Activated T-cell treated with anti-CD3 and anti-CD28 coated beads for 1 hour (primary cell): ENCODE data around the gene COL8A1.
"Not testable (repeated sequence)": the region's sequence is repeated elsewhere in the genome, so short reads cannot be mapped to it uniquely, and the experiment has no call there.

ENCODE experiments used
- DNase-seq: peaks from one replicate; pipeline ENCODE4 v3.0.0-alpha.2; 2020; ENCODE audit warnings: low read depth

The COL8A1 gene

GRCh38 chr3:99805160-99805559 is 166.8 kb downstream of the COL8A1 start:
- DNase-seq, result no peak

- DNase-seq, result peak; percentile 14
These were observed 169.9 kb downstream of the COL8A1 start for GRCh38 chr3:99808163-99808794.

- DNase-seq, result no peak
These were observed 171.2 kb downstream of the COL8A1 start for GRCh38 chr3:99809565-99809964.

GRCh38 chr3:99810403-99810802 is 172.0 kb downstream of the COL8A1 start:
- DNase-seq, result no peak

- no peak for DNase-seq
These were observed 178.6 kb downstream of the COL8A1 start for GRCh38 chr3:99817047-99817436.

- DNase-seq, result peak; percentile 92
These were observed 179.2 kb downstream of the COL8A1 start, which contains the start of gene CMSS1 for GRCh38 chr3:99817437-99818240. Gene CMSS1 (plus strand): TSS chr3:99817862.

- no peak for DNase-seq
These were observed 180.4 kb downstream of the COL8A1 start for GRCh38 chr3:99818818-99819217.

- no peak for DNase-seq
These were observed 185.6 kb downstream of the COL8A1 start for GRCh38 chr3:99823723-99824711.

GRCh38 chr3:99825004-99825640 is 186.7 kb downstream of the COL8A1 start:
- DNase-seq, result no peak

GRCh38 chr3:99829844-99830243 is 191.4 kb downstream of the COL8A1 start:
- DNase-seq, result no peak

GRCh38 chr3:99833617-99834205 is 195.3 kb downstream of the COL8A1 start:
- no peak for DNase-seq

GRCh38 chr3:99834211-99834957 is 196.0 kb downstream of the COL8A1 start:
- DNase-seq, result no peak

GRCh38 chr3:99836681-99837080 is 198.3 kb downstream of the COL8A1 start:
- no peak for DNase-seq

- no peak for DNase-seq
These were observed 199.3 kb downstream of the COL8A1 start for GRCh38 chr3:99837715-99838114.

- DNase-seq, result no peak
These were observed 200.4 kb downstream of the COL8A1 start for GRCh38 chr3:99838755-99839154.

- DNase-seq, result no peak
These were observed 201.2 kb downstream of the COL8A1 start for GRCh38 chr3:99839613-99840012.

GRCh38 chr3:99841949-99842348 is 203.6 kb downstream of the COL8A1 start:
- DNase-seq, result not testable (repeated sequence)

GRCh38 chr3:99842826-99843589 is 204.6 kb downstream of the COL8A1 start:
- DNase-seq, result no peak

GRCh38 chr3:99843590-99844258 is 205.3 kb downstream of the COL8A1 start:
- no peak for DNase-seq
